Glomerular endothelial cell (primary cell): ENCODE data around the gene RIMKLA. TPM values are rescaled to one million over a fixed set of nuclear protein-coding genes. Genes with fewer than 3 reads are reported as not detected.

Experiments used
- total RNA-seq: library from RNA; depleted of rRNA; stranded (reverse); fragments of >200 nt; gene quantifications from 2 replicates; pipeline ENCODE4 v1.2.3, GENCODE V29; 2015

Gene RIMKLA
- total RNA-seq, 1 donor from 2014 or later = not detected

Other genes starting within 250 kb of the RIMKLA start
- gene GUCA2B, start 227.4 kb upstream of the RIMKLA start, total RNA-seq = not detected in 2 replicates
- not detected in 2 replicates for gene GUCA2A, start 216.0 kb upstream of the RIMKLA start, total RNA-seq
- 20.7 and 36.9 TPM in 2 replicates for gene FOXJ3, start 45.6 kb upstream of the RIMKLA start, total RNA-seq
- 0.63 TPM in 1 of 2 replicates, not detected in the other for gene ZMYND12, start 75.2 kb downstream of the RIMKLA start, total RNA-seq
- 26.4 and 30.0 TPM in 2 replicates for gene PPCS, start 75.8 kb downstream of the RIMKLA start, total RNA-seq
- gene CCDC30, start 82.5 kb downstream of the RIMKLA start, total RNA-seq = 0.34 and 0.64 TPM in 2 replicates